Cerebellar cortex (tissue), 1 donor: ENCODE measurements around the gene GALNT6.
"Not testable (repeated sequence)": the region's sequence is repeated elsewhere in the genome, so short reads cannot be mapped to it uniquely, and the experiment has no call there.

Experiments
- DNase-seq: peaks from one replicate; pipeline ENCODE4 v3.0.0-alpha.2; 2015; ENCODE audit warnings: low spot score

Gene GALNT6

GRCh38 chr12:51357374-51358047 is 33.7 kb downstream of the GALNT6 start:
- no peak for DNase-seq

- peak; percentile 55 for DNase-seq
These were observed 39.2 kb downstream of the GALNT6 start for GRCh38 chr12:51351913-51352532.

- DNase-seq = no peak
These were observed 42.2 kb downstream of the GALNT6 start for GRCh38 chr12:51349026-51349425.

GRCh38 chr12:51348116-51348515 is 43.1 kb downstream of the GALNT6 start:
- DNase-seq = no peak

- no peak for DNase-seq
These were observed 44.6 kb downstream of the GALNT6 start, which contains the start of gene CELA1 for GRCh38 chr12:51346581-51346980. CELA1 (minus strand) TSS chr12:51346679; CDS start chr12:51346638, 41 bp downstream.

GRCh38 chr12:51345681-51346080 is 45.5 kb downstream of the GALNT6 start:
- no peak for DNase-seq

- no peak for DNase-seq
These were observed 48.0 kb downstream of the GALNT6 start for GRCh38 chr12:51343201-51343600.

- no peak for DNase-seq
These were observed 48.8 kb downstream of the GALNT6 start for GRCh38 chr12:51342416-51342815.

- peak; percentile 79 for DNase-seq
These were observed 49.8 kb downstream of the GALNT6 start for GRCh38 chr12:51341251-51342007.

- DNase-seq = no peak
These were observed 51.5 kb downstream of the GALNT6 start for GRCh38 chr12:51339750-51340149.

GRCh38 chr12:51337336-51337735 is 53.9 kb downstream of the GALNT6 start:
- DNase-seq = not testable (repeated sequence)

- DNase-seq = no peak
These were observed 55.3 kb downstream of the GALNT6 start for GRCh38 chr12:51335931-51336330.

- DNase-seq = no peak
These were observed 56.4 kb downstream of the GALNT6 start for GRCh38 chr12:51334764-51335163.

GRCh38 chr12:51333536-51333935 is 57.7 kb downstream of the GALNT6 start:
- DNase-seq = no peak

- DNase-seq = no peak
These were observed 61.0 kb downstream of the GALNT6 start for GRCh38 chr12:51330186-51330585.

GRCh38 chr12:51329742-51330141 is 61.5 kb downstream of the GALNT6 start:
- DNase-seq = no peak

- DNase-seq = no peak
These were observed 62.6 kb downstream of the GALNT6 start for GRCh38 chr12:51328587-51328986.

- DNase-seq = no peak
These were observed 64.3 kb downstream of the GALNT6 start for GRCh38 chr12:51326698-51327439.

GRCh38 chr12:51324953-51325352 is 66.3 kb downstream of the GALNT6 start:
- DNase-seq = no peak

- DNase-seq = no peak
These were observed 67.0 kb downstream of the GALNT6 start, which contains the start of gene BIN2 for GRCh38 chr12:51323966-51324895. BIN2 (minus strand) TSS chr12:51324174; CDS start chr12:51324102, 72 bp downstream.
